ENCODE results near the gene EPB41L4B.
A peak's percentile ranks its signal among the peaks of the same experiment; 100 is the strongest.
"Not testable (repeated sequence)": the region's sequence is repeated elsewhere in the genome, so short reads cannot be mapped to it uniquely, and the experiment has no call there.

The EPB41L4B gene

GRCh38 chr9:109320742-109321448 lies at the start of gene EPB41L4B:
Gene EPB41L4B (minus strand): TSS chr9:109321059. CDS start chr9:109320446, 613 bp downstream.
- peak; percentile 71 for DNase-seq (ENCODE audit: low read depth)

GRCh38 chr9:109369285-109369684 lies 48.4 kb upstream of the EPB41L4B start:
- no peak for DNase-seq (ENCODE audit: low read depth)

- no peak for DNase-seq (ENCODE audit: low read depth)
Measured at GRCh38 chr9:109360771-109361170, 39.9 kb upstream of the EPB41L4B start.

- not testable (repeated sequence) for DNase-seq (ENCODE audit: low read depth)
Measured at GRCh38 chr9:109358968-109359603, 38.2 kb upstream of the EPB41L4B start.

- DNase-seq (ENCODE audit: low read depth) = no peak
Measured at GRCh38 chr9:109355564-109356297, 34.9 kb upstream of the EPB41L4B start.

GRCh38 chr9:109354190-109354589 lies 33.3 kb upstream of the EPB41L4B start:
- DNase-seq (ENCODE audit: low read depth) = no peak

- DNase-seq (ENCODE audit: low read depth) = no peak
Measured at GRCh38 chr9:109351032-109351431, 30.2 kb upstream of the EPB41L4B start.

GRCh38 chr9:109349421-109349846 lies 28.6 kb upstream of the EPB41L4B start:
- DNase-seq (ENCODE audit: low read depth) = no peak

- DNase-seq (ENCODE audit: low read depth) = no peak
Measured at GRCh38 chr9:109346904-109347303, 26.0 kb upstream of the EPB41L4B start.

- no peak for DNase-seq (ENCODE audit: low read depth)
Measured at GRCh38 chr9:109344866-109345265, 24.0 kb upstream of the EPB41L4B start.

GRCh38 chr9:109342878-109343277 lies 22.0 kb upstream of the EPB41L4B start:
- no peak for DNase-seq (ENCODE audit: low read depth)

- no peak for DNase-seq (ENCODE audit: low read depth)
Measured at GRCh38 chr9:109341561-109341960, 20.7 kb upstream of the EPB41L4B start.

GRCh38 chr9:109340979-109341378 lies 20.1 kb upstream of the EPB41L4B start:
- DNase-seq (ENCODE audit: low read depth) = not testable (repeated sequence)

- no peak for DNase-seq (ENCODE audit: low read depth)
Measured at GRCh38 chr9:109336409-109336808, 15.6 kb upstream of the EPB41L4B start.

GRCh38 chr9:109335929-109336328 lies 15.1 kb upstream of the EPB41L4B start:
- no peak for DNase-seq (ENCODE audit: low read depth)

- no peak for DNase-seq (ENCODE audit: low read depth)
Measured at GRCh38 chr9:109335121-109335520, 14.3 kb upstream of the EPB41L4B start.

- DNase-seq (ENCODE audit: low read depth) = no peak
Measured at GRCh38 chr9:109331353-109331752, 10.5 kb upstream of the EPB41L4B start.

GRCh38 chr9:109329638-109330258 lies 8.9 kb upstream of the EPB41L4B start:
- no peak for DNase-seq (ENCODE audit: low read depth)

GRCh38 chr9:109328978-109329637 lies 8.2 kb upstream of the EPB41L4B start:
- no peak for DNase-seq (ENCODE audit: low read depth)

GRCh38 chr9:109325089-109325488 lies 4.2 kb upstream of the EPB41L4B start:
- DNase-seq (ENCODE audit: low read depth) = no peak

- DNase-seq (ENCODE audit: low read depth) = no peak
Measured at GRCh38 chr9:109323771-109324170, 2.9 kb upstream of the EPB41L4B start.

GRCh38 chr9:109321727-109322126 lies 868 bp upstream of the EPB41L4B start:
- DNase-seq (ENCODE audit: low read depth) = no peak
